ENCODE data around the gene CD84. TPM values are rescaled to one million over a fixed set of nuclear protein-coding genes. Genes with fewer than 3 reads are reported as not detected.
"Not testable (repeated sequence)": the region's sequence is repeated elsewhere in the genome, so short reads cannot be mapped to it uniquely, and the experiment has no call there.

Gene CD84
- polyA plus RNA-seq, 1 donor: 1.1 TPM

GRCh38 chr1:160541622-160542302 lies 37.5 kb downstream of the CD84 start:
- no peak for DNase-seq

GRCh38 chr1:160540859-160541233 lies 38.5 kb downstream of the CD84 start:
- DNase-seq: no peak

GRCh38 chr1:160539990-160540858 lies 39.1 kb downstream of the CD84 start:
- DNase-seq: no peak

DNA sequence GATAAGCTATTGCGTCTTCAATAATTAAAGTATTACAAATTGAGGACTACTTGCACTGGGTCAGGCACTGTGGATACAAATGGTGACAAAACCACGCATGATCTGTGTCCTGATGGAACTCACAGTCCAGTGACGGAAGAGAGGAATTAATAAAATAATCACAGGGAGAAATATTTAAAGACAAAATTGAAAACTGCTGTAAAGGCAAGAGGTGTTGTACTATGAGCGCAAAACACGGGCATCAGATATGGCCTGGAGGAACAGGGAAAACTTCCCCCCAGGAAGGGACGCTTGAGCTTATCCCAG lies 39.7 kb downstream of the CD84 start:
- no peak for DNase-seq

- DNase-seq: no peak
These were observed 40.2 kb downstream of the CD84 start for GRCh38 chr1:160538985-160539651.

- no peak for DNase-seq
These were observed 41.3 kb downstream of the CD84 start for GRCh38 chr1:160537714-160538665.

DNA sequence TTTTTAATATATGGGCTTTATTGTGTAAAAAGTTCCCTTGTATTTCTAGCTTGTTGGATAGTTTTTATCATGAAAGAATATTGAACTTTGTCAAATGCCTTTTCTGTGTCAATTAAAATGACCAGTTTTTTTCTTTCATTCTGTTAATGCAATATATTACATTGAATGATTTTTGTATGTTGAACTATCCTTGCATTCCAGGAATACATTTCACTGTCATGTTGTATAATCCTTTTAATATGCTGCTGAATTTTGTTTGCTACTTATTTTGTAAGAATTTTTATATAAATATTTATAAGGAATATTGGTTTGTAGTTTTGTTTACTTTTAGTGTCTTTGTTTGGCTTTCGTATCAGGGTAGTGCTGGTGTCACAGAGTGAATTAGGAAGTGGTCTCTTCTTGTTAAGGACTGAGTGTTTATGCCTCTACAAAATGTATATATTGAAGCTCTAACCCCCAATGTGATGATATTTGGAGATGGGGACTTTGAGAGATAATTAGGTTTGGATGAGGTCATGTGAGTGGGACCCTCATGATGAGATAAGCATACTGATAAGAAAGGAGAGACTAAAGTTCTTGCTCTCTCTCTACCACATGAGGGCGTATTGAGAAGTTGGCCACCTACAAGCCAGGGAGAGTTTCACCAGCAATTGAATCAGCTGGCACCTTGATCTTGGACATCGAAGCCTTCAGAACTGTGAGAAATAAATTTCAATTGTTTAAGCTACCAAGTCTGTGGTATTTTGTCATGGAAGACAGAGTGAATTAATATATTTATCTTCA lies 44.3 kb downstream of the CD84 start:
- no peak for DNase-seq

- DNase-seq: not testable (repeated sequence)
These were observed 46.8 kb downstream of the CD84 start for GRCh38 chr1:160532557-160532813.

DNA sequence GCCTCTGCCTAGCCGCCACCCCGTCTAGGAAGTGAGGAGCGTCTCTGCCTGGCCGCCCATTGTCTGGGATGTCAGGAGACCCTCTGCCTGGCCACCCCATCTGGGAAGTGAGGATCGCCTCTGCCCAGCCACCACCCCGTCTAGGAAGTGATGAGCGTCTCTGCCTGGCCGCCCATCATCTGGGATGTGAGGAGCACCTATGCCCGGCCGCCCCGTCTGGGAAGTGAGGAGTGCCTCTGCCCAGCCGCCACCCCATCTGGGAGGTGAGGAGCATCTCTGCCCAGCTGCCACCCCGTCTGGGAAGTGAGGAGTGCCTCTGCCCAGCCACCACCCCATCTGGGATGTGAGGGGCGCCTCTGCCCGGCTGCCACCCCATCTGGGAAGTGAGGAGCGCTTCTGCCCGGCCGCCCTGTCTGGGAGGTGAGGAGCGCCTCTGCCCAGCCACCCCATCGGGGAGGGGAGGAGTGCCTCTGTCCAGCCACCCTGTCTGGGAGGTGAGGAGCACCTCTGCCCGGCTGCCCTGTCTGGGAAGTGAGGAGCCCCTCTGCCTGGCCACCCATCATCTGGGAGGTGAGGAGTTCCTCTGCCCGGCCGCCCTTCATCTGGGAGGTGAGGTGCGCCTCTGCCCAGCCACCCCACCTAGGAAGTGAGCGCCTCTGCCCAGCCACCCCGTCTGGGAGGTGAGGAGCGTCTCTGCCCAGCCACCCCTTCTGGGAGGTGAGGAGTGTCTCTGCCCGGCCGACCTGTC lies 47.3 kb downstream of the CD84 start:
- not testable (repeated sequence) for DNase-seq

GRCh38 chr1:160529401-160529952 lies 49.8 kb downstream of the CD84 start:
- not testable (repeated sequence) for DNase-seq

DNA sequence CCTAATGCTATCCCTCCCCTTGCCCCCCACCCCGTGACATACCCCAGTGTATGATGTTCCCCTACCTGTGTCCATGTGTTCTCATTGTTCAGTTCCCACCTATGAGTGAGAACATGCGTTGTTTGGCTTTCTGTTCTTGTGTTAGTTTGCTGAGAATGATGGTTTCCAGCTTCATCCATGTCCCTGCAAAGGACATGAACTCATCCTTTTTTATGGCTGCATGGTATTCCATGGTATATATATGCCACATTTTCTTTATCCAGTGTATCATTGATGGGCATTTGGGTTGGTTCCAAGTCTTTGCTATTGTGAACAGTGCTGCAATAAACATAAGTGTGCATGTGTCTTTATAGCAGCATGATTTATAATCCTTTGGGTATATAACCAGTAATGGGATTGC lies 55.5 kb downstream of the CD84 start:
- not testable (repeated sequence) for DNase-seq

DNA sequence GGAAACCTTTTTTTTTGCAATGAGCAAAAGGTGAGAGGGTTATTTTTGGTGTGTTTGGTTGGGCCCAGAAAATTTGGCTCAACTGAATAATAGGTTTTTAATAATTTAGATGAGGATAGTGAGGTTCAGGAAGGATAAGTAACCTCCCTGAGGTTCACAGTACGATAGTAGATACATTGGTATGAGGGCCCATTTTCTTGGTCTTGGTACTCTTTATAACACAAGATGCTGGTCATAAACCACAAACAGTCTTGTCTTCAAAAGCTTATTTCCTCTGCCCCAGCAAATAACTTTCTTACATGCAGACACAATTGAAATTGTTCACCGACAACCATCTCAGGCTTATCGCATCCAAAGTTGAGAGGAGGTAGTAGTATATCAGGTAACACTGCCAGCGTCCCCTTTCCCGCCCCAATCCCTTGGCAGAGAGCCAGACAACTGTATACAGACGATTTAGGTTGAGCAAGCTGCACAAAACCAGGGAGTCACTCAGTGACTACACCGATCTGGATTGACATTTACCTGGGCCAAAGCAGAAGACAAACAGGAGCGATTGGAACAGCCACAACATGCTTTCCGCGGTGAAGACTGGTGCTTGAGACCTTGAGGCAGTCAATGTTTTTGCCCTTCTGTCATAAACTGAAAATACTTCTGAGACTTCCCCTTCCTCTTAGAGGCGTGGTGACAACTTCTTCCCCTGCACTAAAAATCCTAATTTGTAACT lies 56.5 kb downstream of the CD84 start, which contains the start of gene SLAMF6:
TSS of gene SLAMF6 (minus strand) at position 634 of the 724 bp plus-strand sequence. CDS start at position 571, 63 bp downstream.
- no peak for DNase-seq

- DNase-seq: no peak
These were observed 57.2 kb downstream of the CD84 start for GRCh38 chr1:160522136-160522535.

DNA sequence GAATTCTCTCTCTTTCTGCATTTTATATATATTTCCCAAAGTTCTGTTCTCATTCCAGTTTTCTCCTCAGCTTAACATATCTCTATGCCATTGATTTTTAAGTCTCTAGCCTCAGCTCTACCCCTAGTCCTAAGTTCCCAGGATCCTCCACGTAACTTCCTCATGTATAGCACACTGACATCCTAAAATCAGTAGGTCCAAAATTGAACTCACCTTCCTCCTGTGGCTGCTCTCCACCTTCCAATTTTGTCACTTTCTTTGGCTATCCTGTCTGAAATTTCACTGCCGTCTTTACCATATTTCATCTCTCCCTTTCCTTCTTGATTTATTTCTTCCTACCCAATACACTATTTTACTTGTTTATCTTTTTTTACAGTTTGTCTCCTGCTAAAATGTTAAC lies 57.7 kb downstream of the CD84 start:
- no peak for DNase-seq

- DNase-seq: no peak
These were observed 58.3 kb downstream of the CD84 start for GRCh38 chr1:160520999-160521398.

DNA sequence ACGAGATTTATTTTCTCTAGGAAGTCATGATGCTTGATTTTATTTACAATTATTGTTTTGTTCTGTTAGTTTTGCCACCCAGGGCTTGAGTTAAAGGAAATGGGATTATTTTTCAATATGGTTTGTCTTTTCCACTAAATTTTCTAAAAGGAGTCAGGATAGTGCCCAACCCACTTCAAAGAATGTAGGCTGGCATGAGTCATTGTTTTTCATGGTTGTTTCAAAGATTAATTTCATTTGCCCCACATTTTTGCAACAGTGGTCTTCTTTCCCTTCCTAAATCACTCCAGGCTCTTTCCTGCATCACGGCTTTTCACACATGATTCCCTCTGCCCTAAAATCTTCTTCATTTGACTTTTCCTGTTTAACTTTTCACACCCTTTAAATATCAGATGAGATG lies 58.7 kb downstream of the CD84 start:
- DNase-seq: no peak

DNA sequence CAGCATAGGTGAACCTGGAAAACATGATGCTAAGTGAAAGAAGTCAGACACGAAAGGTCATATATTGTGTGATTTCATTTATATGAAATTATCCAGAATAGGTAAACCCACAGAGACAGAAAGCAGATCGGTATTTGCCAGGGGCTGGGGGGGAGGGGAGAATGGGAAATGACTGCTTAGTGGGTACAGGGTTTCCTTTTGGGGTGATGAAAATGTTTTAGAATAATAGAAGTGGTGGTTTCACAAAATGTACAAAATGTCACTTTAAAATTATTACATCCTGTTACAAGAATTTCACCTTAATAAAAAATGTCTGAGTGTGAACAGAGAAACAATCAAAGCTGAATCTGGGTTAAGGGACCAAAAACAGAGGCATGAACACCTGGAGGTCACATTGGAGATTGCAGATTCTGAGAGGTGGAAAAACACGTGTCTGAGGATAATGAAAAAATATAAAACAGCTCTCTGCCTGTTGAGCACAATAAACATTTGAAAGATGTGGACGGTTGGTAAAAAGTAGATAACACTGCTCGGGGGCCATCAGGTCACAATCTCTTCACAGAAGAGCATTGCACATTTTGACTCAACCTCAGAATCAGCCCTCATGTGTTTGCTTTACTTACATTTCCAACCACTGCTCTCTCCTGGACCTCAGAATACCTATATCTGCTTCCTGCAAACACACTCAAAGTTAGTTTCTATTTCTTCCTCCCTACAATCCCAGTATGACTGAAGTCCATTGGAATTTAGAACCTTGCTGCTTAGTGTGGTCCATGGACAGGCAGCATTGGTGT lies 59.5 kb downstream of the CD84 start:
- DNase-seq: no peak

DNA sequence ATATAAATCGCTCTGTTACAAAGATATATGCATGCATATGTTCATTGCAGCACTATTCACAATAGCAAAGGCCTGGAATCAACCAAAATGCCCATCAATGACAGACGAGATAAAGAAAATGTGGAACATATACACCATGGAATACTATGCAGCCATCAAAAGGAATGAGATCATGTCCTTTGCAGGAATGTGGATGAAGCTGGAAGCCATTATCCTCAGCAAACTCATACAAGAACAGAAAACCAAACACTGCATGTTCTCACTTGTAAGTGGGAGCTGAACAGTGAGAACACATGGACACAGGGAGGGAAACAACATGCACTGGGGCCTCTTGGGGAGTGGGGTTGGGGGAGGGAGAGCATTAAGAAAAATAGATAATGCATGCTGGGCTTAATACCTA lies 61.8 kb downstream of the CD84 start:
- not testable (repeated sequence) for DNase-seq

- not testable (repeated sequence) for DNase-seq
These were observed 63.4 kb downstream of the CD84 start for GRCh38 chr1:160515908-160516307.
